IPS DF 6.9 (cell line): ENCODE data around the gene INPP4B.

Experiments used
- DNase-seq: peaks from one replicate; pipeline ENCODE4 v3.0.0-alpha.2; 2013; ENCODE audit warnings: low read depth, low spot score
- H3K27ac ChIP-seq: one replicate; pipeline ENCODE4 v1.5.1; 2013; ENCODE audit warnings: low read length, control low read depth
- H3K27me3 ChIP-seq: 2 replicates; pipeline ENCODE4 v1.6.1; 2013; ENCODE audit warnings: mild to moderate bottlenecking, low read length; ENCODE audit not compliant: control insufficient read depth, insufficient read depth
- H3K36me3 ChIP-seq: 2 replicates; pipeline ENCODE4 v1.6.1; 2013; ENCODE audit warnings: low read length; ENCODE audit not compliant: control insufficient read depth, insufficient read depth
- H3K4me1 ChIP-seq: 2 replicates; pipeline ENCODE4 v1.6.1; 2013; ENCODE audit warnings: low read length; ENCODE audit not compliant: control insufficient read depth, insufficient read depth
- H3K4me3 ChIP-seq: 2 replicates; pipeline ENCODE4 v1.5.1; 2013; ENCODE audit warnings: mild to moderate bottlenecking, low read length
- H3K9me3 ChIP-seq: 2 replicates; pipeline ENCODE4 v1.6.1; 2013; ENCODE audit warnings: low read length, inconsistent platforms; ENCODE audit not compliant: control insufficient read depth, insufficient read depth
- WGBS: extraction: QIAGEN DNeasy Blood & Tissue Kit; methylation state at CpG from one replicate; pipeline ENCODE4 v1.1.7; 2013; ENCODE audit warnings: mixed read lengths, missing lambda C conversion rate; ENCODE audit not compliant: insufficient read length, insufficient coverage; 5-methylcytosine and 5-hydroxymethylcytosine counted together

The INPP4B gene

DNA sequence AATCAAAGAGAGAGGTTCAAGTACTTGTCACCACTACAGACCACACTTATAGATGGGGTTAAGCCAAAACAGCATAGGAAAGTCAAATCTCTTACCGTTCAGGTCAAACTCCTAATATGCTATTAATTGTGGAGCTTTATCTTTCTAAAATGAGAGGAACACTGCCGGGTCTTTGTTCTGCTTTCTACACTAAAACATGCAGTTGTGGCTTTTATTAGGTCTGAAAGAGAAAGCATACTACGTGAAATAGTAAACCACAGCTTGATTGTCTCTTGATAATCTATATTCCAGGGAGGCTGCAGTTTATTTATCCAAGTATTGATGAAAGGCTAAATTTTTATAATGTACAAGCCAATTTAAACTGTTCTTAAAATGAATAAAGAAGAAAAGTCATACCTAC is 12.3 kb upstream of the INPP4B start:
- no peaks in the 10 kb centered on the region for H3K4me1 ChIP-seq
- H3K36me3 ChIP-seq, result no peaks in the 10 kb centered on the region
- no peaks in the 10 kb centered on the region for H3K9me3 ChIP-seq
- DNase-seq, result no peak
- WGBS, result no CpG with 5 or more reads among the region's 3 CpGs
- no peaks in the 10 kb centered on the region for H3K27me3 ChIP-seq
- no peak overlapping the region for H3K4me3 ChIP-seq
- H3K27ac ChIP-seq, result no peak overlapping the region

GRCh38 chr4:142856576-142856975 is 10.5 kb upstream of the INPP4B start:
- no peaks in the 10 kb centered on the region for H3K36me3 ChIP-seq
- H3K4me3 ChIP-seq, result no peak overlapping the region
- no peaks in the 10 kb centered on the region for H3K9me3 ChIP-seq
- no peak for DNase-seq
- no peaks in the 10 kb centered on the region for H3K4me1 ChIP-seq
- H3K27me3 ChIP-seq, result no peaks in the 10 kb centered on the region
- no peak overlapping the region for H3K27ac ChIP-seq
- no CpG with 5 or more reads among the region's 2 CpGs for WGBS

DNA sequence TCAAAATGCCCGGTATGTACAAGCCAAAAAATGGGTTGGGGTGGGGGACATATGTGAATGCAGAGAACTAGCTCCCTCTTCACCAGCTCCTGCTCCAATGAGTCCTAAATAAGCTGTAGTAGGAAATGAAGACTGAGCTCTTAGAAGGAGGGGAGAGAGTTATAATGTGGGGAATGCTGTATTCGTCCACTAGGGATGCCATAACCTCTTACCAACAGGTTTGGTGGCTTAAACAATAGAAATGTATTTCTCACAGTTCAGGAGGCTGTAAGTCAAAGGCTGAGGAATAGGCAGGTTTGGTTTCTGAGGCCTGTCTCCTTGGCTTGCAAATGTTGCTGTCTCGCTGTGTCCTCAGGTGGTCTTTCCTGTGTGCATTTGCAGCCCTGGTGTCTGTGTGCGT is 4.4 kb upstream of the INPP4B start:
- no peak overlapping the region for H3K27ac ChIP-seq
- WGBS, result no CpG with 5 or more reads among the region's 4 CpGs
- H3K36me3 ChIP-seq, result no peaks in the 10 kb centered on the region
- peaks cover 19% of the 10 kb centered on the region; the same call in 1 of the 2 replicates for H3K27me3 ChIP-seq
- H3K4me3 ChIP-seq, result no peak overlapping the region
- no peaks in the 10 kb centered on the region for H3K9me3 ChIP-seq
- 0 out of 2 replicates have a peak, but pooled peaks cover 3% of the 10 kb centered on the region for H3K4me1 ChIP-seq
- DNase-seq, result no peak

- peak; percentile 27 for DNase-seq
- Histone ChIP-seq H3K27ac (no peak overlapping the region), H3K9me3 (no peaks in the 10 kb centered on the region), H3K36me3 (no peaks in the 10 kb centered on the region), H3K4me1 (0 out of 2 replicates have a peak, but pooled peaks cover 3% of the 10 kb centered on the region), H3K4me3 (peak overlapping the region; percentile 37; the same call in 1 of the 2 replicates), H3K27me3 (peaks cover 27% of the 10 kb centered on the region)
- WGBS, result no CpG with 5 or more reads among the region's 50 CpGs
These were observed 862 bp upstream of the INPP4B start for GRCh38 chr4:142846729-142847596.

- H3K27ac ChIP-seq, result no peak overlapping the region
- DNase-seq, result no peak
- no peaks in the 10 kb centered on the region for H3K9me3 ChIP-seq
- H3K36me3 ChIP-seq, result no peaks in the 10 kb centered on the region
- no CpG with 5 or more reads among the region's 43 CpGs for WGBS
- 0 out of 2 replicates have a peak, but pooled peaks cover 2% of the 10 kb centered on the region for H3K4me1 ChIP-seq
- H3K27me3 ChIP-seq, result peaks cover 27% of the 10 kb centered on the region
- peak overlapping the region; percentile 37; the same call in 1 of the 2 replicates for H3K4me3 ChIP-seq
These were observed 601 bp downstream of the INPP4B start for GRCh38 chr4:142845293-142846107.

DNA sequence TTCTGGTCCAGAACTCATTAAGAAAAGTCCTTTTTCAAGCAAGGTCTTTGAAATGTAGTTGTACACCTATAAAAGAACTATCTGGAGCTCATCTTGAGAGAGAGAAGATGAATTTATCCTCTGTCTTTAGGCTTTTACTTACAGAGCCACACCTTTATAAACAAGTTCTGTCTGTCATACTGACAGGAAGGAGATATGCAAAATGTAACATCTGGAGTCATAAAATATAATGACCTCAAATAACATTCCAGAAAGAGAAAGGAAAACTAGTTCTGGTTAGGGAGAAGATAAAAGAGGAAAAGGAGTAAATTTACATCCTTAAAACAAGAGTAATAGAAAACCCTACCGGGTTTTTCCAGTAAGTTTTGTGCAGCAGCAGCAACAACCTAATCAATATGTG is 1.3 kb downstream of the INPP4B start:
- no peak for DNase-seq
- Histone ChIP-seq H3K4me3 (no peak overlapping the region), H3K36me3 (no peaks in the 10 kb centered on the region), H3K27ac (no peak overlapping the region), H3K4me1 (0 out of 2 replicates have a peak, but pooled peaks cover 2% of the 10 kb centered on the region), H3K9me3 (no peaks in the 10 kb centered on the region), H3K27me3 (peaks cover 27% of the 10 kb centered on the region)
- WGBS, result no CpG with 5 or more reads among the region's 1 CpG

DNA sequence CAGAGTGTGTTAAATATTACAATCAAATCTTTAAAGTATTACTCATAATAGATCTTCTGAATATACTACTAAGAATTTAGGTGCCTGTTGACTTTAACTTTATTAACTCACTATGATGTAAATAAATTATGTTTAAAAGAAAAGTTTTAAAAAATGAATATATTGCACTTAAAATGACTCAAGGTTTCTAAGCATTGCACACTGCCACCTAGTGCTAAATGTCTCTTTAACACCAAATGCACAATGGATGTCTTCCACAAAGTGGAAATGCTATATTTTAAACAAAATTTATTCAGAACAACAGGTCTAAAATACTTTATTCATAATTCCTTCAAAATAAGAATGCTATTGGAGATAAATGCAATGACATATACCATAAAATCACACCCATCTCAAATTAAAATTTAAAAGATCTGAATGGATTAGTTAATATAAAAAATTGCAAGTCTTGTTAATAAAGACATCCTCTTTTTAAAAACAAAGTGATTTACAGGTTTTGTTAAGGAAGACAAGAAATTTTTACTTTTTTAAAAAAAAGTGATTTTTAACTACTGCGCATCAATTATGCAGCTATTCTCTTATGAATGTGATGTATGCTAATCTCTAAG is 5.5 kb downstream of the INPP4B start:
- Histone ChIP-seq H3K27ac (no peak overlapping the region), H3K4me3 (no peak overlapping the region), H3K36me3 (no peaks in the 10 kb centered on the region), H3K9me3 (no peaks in the 10 kb centered on the region), H3K27me3 (peaks cover 9% of the 10 kb centered on the region), H3K4me1 (no peaks in the 10 kb centered on the region)
- WGBS, result no CpG with 5 or more reads among the region's 1 CpG
- no peak for DNase-seq

- DNase-seq, result no peak
- Histone ChIP-seq H3K27ac (no peak overlapping the region), H3K27me3 (no peaks in the 10 kb centered on the region), H3K4me3 (no peak overlapping the region), H3K36me3 (no peaks in the 10 kb centered on the region), H3K9me3 (no peaks in the 10 kb centered on the region), H3K4me1 (no peaks in the 10 kb centered on the region)
- no CpG with 5 or more reads among the region's 1 CpG for WGBS
These were observed 7.3 kb downstream of the INPP4B start for GRCh38 chr4:142838778-142839177.

DNA sequence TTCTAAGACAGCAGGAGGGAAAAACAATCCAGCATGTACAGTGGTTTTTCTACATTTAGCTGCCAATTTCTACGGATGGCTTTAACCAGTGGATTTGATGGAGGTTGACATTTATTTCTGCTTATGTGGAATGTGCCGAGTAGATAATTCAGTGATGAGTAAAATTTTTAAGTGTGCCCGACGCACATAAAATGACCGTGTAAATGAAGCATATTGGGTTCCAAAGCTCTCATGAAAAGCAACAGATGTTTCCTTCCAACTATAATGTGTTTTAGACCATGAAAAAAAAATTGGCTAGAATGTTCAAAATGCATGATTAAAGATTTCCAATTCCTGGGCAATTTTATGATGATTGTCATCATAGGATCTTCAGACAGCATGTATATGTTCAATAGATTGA is 14.1 kb downstream of the INPP4B start:
- Histone ChIP-seq H3K27ac (no peak overlapping the region), H3K27me3 (no peaks in the 10 kb centered on the region), H3K9me3 (no peaks in the 10 kb centered on the region), H3K36me3 (no peaks in the 10 kb centered on the region), H3K4me1 (no peaks in the 10 kb centered on the region), H3K4me3 (no peak overlapping the region)
- WGBS, result no CpG with 5 or more reads among the region's 5 CpGs
- no peak for DNase-seq

GRCh38 chr4:142826503-142827241 is 19.4 kb downstream of the INPP4B start:
- H3K9me3 ChIP-seq, result no peaks in the 10 kb centered on the region
- no peak overlapping the region for H3K27ac ChIP-seq
- no CpG with 5 or more reads among the region's 4 CpGs for WGBS
- H3K4me3 ChIP-seq, result no peak overlapping the region
- DNase-seq, result no peak
- H3K36me3 ChIP-seq, result no peaks in the 10 kb centered on the region
- no peaks in the 10 kb centered on the region for H3K27me3 ChIP-seq
- H3K4me1 ChIP-seq, result no peaks in the 10 kb centered on the region
